Measurements from ENCODE around the gene SPC24. TPM values are rescaled to one million over a fixed set of nuclear protein-coding genes. Genes with fewer than 3 reads are reported as not detected.

Gene SPC24
- total and polyA plus RNA-seq, 9 of the 15 experiments (the other 6 are each of a cell fraction or from before 2014, with no cell fraction given): 18.2 to 154 (median 60.9) TPM

DNA sequence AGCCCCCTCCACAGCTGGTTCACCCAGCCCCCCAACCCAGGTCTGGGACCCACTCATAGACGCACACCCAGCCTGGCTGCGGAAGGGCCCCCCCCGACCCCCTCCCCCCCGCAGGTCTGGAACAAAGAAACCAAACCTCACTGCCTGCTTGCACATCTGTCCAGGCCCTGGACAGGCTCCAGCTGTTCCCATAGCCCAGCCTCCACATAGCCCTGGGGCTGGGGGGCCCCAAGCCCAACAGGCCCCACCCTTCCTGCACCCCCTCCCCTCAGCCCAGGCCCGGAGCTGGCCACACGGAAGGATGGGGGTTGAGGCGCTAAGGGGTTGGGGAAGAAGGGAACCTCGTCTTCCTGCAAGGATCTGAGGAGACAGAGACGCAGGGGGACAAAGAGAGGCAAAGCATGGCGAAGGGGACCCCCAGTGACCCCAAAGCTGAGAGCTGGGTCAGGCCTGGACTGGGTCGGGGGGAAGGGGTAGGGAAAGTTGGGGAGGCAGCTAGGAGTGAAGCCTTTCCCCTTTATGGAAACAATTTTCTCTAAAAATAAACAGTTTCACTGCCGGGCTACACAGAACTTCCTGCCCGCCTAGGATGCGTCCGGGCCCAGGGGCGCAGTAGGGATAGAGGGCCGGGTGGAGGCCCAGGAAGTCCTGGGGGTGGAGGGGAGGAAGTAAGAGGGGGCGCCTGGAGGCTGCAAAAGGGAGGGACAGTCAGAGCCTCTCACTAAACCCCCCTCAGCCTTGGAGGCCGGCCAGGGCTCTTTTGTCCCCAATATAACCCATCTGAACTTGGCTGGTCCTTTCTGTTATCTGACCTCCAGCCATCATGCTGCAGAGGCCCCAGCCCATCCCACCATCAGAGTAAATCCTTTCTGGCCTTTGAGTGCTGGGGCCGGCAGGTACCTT, 39.3 kb upstream of the SPC24 start:
- H3K9me1 ChIP-seq (ENCODE audit: control insufficient read depth, insufficient read depth, low read length): peaks cover 2% of the 10 kb centered on the region
- 0 out of 2 replicates have a peak, but pooled peaks cover 3% of the 10 kb centered on the region for H4K20me1 ChIP-seq (replicated peaks; ENCODE audit: control insufficient read depth, insufficient read depth, low read length)
- H3K9me3 ChIP-seq (replicated peaks; ENCODE audit: control insufficient read depth, insufficient read depth, low read depth, low read length): 0 out of 2 replicates have a peak, but pooled peaks cover 1% of the 10 kb centered on the region
- ChIA-PET CTCF (ENCODE audit: low intra/inter-chr PET ratio) (no interaction called here), POLR2A (interaction anchor here (2.5 kb wide), 1 partner anchor 9 kb away, joined by 6 read pairs; no protein-coding TSS in a partner anchor)
- 75% methylated on average over 14 of the region's 20 CpGs for WGBS (ENCODE audit: insufficient coverage, low coverage, missing lambda C conversion rate)
- H3K4me1 ChIP-seq (replicated peaks in 1 of 2; ENCODE audit: control insufficient read depth in 2 of 2, insufficient read depth in 2 of 2, low read length in 2 of 2): peaks cover 11 to 60% of the 10 kb centered on the region in 2 experiments; a peak in 4 of 5 replicates
- FAIRE-seq (no peak), DNase-seq (ENCODE audit: extremely low read depth in 1 of 4, low spot score in 3 of 4) (peak in 1 of 4 experiments; percentile 14), ATAC-seq (no peak)
- peaks cover 15% of the 10 kb centered on the region for H3K79me2 ChIP-seq (ENCODE audit: control insufficient read depth, insufficient read depth, low read length)
- H3K27me3 ChIP-seq (ENCODE audit: control insufficient read depth in 2 of 2, insufficient read depth in 2 of 2, low read length in 2 of 2): no peaks in the 10 kb centered on the region
- no peak overlapping the region for H3K4me2 ChIP-seq (ENCODE audit: insufficient read depth, low read length)
- H3K9ac ChIP-seq (ENCODE audit: insufficient read depth in 1 of 2, low read depth in 2 of 2, low read length in 2 of 2): peak overlapping the region in 1 of 2 experiments; percentile 79; a peak in 2 of 4 replicates
- intact Hi-C loops (cut with micrococcal nuclease) (loop anchor here (5.0 kb wide), 1 partner anchor 38 kb away; the partner anchor contains the start of gene SPC24), in situ Hi-C loops (cut with MboI) (no loop called here)
- no peak overlapping the region for H3K4me3 ChIP-seq
- H3K27ac ChIP-seq (ENCODE audit: extremely low read depth, low read depth, low read length): no peak overlapping the region
- H3K36me3 ChIP-seq (ENCODE audit: control insufficient read depth, insufficient read depth, low read length): peaks cover 43% of the 10 kb centered on the region
- no peak overlapping the region for H2AFZ ChIP-seq (ENCODE audit: low read depth, low read length)
- BruUV-seq (replicated peaks): no TSS peak
- no peak for TF ChIP-seq ATF2 (CRISPR knock-in tag; IDR thresholded peaks at IDR 0.05)
- TF ChIP-seq MEF2A (IDR thresholded peaks at IDR 0.05; ENCODE audit: control insufficient read depth, low read depth, low read length): no peak
- TF ChIP-seq NFIC (IDR thresholded peaks at IDR 0.05): 0 out of 2 replicates have a peak, but pooled peaks have one; percentile 6
- no peak for TF ChIP-seq USF2 (CRISPR knock-in tag; IDR thresholded peaks at IDR 0.05)
- TF ChIP-seq ZBTB7A (IDR thresholded peaks at IDR 0.05; ENCODE audit: borderline replicate concordance, control insufficient read depth, low read depth, low read length): no peak
- TF ChIP-seq ZFP30 (CRISPR knock-in tag; IDR thresholded peaks at IDR 0.05; ENCODE audit: borderline replicate concordance): no peak
- TF ChIP-seq SRSF1 (IDR thresholded peaks at IDR 0.05; ENCODE audit: low read depth, low read length): no peak
- TF ChIP-seq RBBP5 (IDR thresholded peaks at IDR 0.05; ENCODE audit: borderline replicate concordance, insufficient read depth, low read length, poor library complexity, severe bottlenecking): no peak
- TF ChIP-seq MED1 (CRISPR knock-in tag; IDR thresholded peaks at IDR 0.05; ENCODE audit: borderline replicate concordance): no peak
- TF ChIP-seq SMARCA4 (IDR thresholded peaks at IDR 0.05): no peak
- TF ChIP-seq ZBTB11 (CRISPR knock-in tag; IDR thresholded peaks at IDR 0.05): 0 out of 6 replicates have a peak, but pooled peaks of 1 of the 3 experiments have one; percentile 38
- TF ChIP-seq ZKSCAN1 (IDR thresholded peaks at IDR 0.05; ENCODE audit: low read depth, low read length): no peak
- TF ChIP-seq MTF1 (CRISPR knock-in tag; IDR thresholded peaks at IDR 0.05; ENCODE audit: borderline replicate concordance): no peak
